GM12875 (cell line): ENCODE measurements around the gene LAMTOR2.

ENCODE experiments used
- H3K4me3 ChIP-seq: one replicate; pipeline ENCODE4 v1.5.1; 2011; ENCODE audit warnings: low read depth, low read length, control low read depth
- TF ChIP-seq, protein P1 (sequence below): IDR thresholded peaks from 2 replicates; pipeline ENCODE4 v1.5.1; 2011; ENCODE audit warnings: low read depth, mild to moderate bottlenecking, control low read depth, inconsistent platforms, low read length, moderate library complexity, borderline replicate concordance; ENCODE audit not compliant: insufficient read depth

LAMTOR2 gene

GRCh38 chr1:156054500-156055280 is at the start of gene LAMTOR2:
TSS of gene LAMTOR2 (plus strand) at chr1:156054782. CDS start at chr1:156054890, 108 bp downstream.
- TF ChIP-seq, protein P1, sequence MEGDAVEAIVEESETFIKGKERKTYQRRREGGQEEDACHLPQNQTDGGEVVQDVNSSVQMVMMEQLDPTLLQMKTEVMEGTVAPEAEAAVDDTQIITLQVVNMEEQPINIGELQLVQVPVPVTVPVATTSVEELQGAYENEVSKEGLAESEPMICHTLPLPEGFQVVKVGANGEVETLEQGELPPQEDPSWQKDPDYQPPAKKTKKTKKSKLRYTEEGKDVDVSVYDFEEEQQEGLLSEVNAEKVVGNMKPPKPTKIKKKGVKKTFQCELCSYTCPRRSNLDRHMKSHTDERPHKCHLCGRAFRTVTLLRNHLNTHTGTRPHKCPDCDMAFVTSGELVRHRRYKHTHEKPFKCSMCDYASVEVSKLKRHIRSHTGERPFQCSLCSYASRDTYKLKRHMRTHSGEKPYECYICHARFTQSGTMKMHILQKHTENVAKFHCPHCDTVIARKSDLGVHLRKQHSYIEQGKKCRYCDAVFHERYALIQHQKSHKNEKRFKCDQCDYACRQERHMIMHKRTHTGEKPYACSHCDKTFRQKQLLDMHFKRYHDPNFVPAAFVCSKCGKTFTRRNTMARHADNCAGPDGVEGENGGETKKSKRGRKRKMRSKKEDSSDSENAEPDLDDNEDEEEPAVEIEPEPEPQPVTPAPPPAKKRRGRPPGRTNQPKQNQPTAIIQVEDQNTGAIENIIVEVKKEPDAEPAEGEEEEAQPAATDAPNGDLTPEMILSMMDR = no peak
- peak within 1 kb of the TSS; percentile 84 for H3K4me3 ChIP-seq

DNA sequence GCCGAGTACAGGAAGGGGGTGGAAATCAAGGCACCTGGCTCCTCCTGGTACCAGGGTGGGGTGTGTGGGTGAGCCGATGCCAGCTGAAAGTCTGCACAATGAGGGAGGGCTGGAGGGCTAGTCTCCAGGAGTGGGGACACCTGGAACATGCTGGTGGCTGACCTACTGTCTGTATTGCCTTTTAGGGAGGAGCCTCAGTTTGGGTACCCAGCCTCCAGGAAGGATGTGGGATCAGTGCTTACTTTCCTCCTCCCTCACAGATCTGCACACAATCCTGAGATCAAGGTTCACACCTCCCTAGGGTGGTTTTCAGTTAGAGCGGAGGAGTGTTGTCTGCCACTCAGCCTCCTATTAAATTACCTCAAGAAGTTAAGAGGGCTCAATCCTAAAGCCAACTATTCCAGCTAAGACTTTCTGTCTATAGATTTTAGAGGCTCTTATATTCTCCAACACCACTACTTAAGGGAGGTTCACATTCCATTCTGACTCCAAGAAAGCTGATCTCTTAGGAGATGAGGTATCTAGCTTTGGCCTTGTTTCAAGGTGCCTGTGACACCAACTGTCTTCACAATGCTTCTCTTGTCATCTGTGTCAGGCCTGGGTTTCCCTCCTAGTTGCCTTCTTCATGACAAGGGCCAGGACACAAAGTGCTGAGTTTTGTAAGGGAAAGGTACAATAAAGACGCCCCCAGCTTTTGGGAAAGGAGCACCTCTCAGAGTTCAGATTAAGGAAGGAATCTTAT is 49.6 kb upstream of the LAMTOR2 start:
- TF ChIP-seq, protein P1 = no peak
- H3K4me3 ChIP-seq = no peak overlapping the region

DNA sequence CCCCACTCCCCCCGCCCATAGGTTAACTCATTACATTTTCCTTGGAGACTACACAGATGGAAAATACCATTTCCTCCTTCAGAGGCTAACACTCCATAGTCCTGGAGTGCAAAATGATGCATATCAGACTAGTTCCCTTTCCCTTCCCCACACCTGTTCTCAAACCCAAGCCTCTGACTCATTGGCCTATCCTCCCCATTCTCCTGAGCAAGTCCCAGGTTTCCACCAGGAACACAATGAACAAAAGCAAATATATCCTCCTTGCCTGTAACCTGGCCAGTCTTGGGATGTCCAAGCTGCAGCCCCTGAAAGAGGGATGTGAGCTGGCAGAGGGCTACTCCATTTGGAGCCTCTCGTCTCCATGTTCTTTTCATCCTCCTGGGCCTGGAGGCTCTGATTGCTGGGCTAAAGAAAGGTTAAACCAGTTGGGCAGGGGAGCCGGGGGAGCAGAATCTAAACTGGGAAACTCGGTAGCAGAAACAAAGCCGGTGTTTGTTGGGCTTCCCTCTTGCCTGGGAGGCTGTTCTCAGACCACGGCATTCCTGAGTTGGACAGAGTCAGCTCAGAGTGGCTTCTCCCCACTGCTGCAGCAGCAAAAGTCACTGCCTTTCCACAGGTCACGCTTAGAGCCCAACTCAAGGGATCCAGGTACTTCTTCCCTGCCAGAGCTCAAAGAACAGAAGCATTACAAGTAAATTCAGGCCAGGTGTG is 47.8 kb upstream of the LAMTOR2 start:
- H3K4me3 ChIP-seq = no peak overlapping the region
- TF ChIP-seq, protein P1 = no peak

GRCh38 chr1:156009404-156009803 is 45.2 kb upstream of the LAMTOR2 start:
- TF ChIP-seq, protein P1 = no peak
- no peak overlapping the region for H3K4me3 ChIP-seq

DNA sequence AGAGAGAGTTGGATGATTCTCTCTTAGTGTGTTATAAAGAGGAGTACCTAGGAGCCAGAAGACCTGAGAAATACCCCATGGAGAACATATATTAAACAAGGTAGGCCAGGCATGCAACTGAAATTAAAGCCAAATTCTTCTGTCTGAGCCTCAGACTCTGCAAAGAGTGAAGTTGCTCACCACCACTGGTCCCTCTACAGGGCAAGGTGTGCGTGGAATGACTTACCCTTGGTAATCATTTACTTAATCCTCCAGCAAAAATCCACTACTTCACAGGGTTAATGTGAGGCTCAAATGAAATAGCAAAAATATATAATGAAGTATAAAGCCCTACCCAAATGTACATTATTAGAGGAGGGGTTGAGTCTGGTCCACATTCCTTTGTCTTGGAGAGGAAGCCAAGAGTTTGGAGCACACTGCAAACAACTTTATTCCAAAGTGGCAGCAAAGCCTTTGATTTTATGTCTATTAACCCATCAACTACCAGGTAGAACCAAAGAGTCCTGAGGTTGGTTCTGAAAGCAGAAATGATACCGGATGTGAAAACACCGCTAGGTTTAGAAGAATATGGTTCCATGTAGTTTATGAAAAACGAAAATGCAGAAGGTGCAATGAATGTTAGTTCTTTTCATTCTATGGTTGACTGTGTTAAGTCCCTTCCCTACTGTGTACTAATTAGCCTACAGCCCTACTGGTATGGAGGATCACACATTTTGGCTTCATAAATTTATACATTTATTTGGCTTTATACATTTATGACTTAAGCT is 42.3 kb upstream of the LAMTOR2 start:
- no peak overlapping the region for H3K4me3 ChIP-seq
- TF ChIP-seq, protein P1 = no peak

DNA sequence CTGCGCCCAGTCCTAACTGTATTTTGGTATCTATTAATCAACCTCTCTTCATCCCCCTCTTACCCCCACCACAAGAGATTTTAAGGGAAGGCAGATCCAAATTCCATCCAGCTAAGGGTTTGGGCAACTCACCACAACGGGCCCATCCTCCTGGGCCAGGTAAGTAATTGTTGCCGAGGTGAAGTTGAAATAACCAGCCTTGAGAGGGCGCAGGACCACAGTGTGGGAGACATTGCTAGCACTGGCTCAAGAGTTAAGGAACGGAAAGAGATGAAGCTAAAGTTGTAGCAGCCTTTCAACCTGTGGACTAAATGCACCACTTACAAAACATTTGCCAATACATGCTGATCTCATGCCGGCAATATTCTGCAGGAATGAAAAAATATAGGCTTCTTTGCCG is 39.8 kb upstream of the LAMTOR2 start:
- no peak overlapping the region for H3K4me3 ChIP-seq
- TF ChIP-seq, protein P1 = no peak
